HG03432 (cell line): ENCODE data around the gene PINK1.

Experiments
- ATAC-seq: cut with Tn5 transposase; IDR thresholded peaks from one replicate; pipeline ENCODE4 v1.9.1; 2021; ENCODE audit warnings: mild to moderate bottlenecking, moderate library complexity; ENCODE audit not compliant: unreplicated experiment

Gene PINK1

GRCh38 chr1:20609541-20609940, 23.7 kb upstream of the PINK1 start:
- no peak for ATAC-seq

GRCh38 chr1:20610970-20611369, 22.3 kb upstream of the PINK1 start:
- ATAC-seq, result no peak

- no peak for ATAC-seq
These were observed 21.6 kb upstream of the PINK1 start for GRCh38 chr1:20611652-20612051.

GRCh38 chr1:20612221-20612746, 21.0 kb upstream of the PINK1 start:
- ATAC-seq, result no peak

- ATAC-seq, result no peak
These were observed 19.1 kb upstream of the PINK1 start for GRCh38 chr1:20614131-20614579.

GRCh38 chr1:20615946-20616846, 17.1 kb upstream of the PINK1 start:
- ATAC-seq, result no peak

- no peak for ATAC-seq
These were observed 16.3 kb upstream of the PINK1 start for GRCh38 chr1:20616847-20617487.

GRCh38 chr1:20618550-20618949, 14.7 kb upstream of the PINK1 start:
- no peak for ATAC-seq

- no peak for ATAC-seq
These were observed 13.3 kb upstream of the PINK1 start for GRCh38 chr1:20619999-20620398.

GRCh38 chr1:20621012-20621411, 12.2 kb upstream of the PINK1 start:
- no peak for ATAC-seq

GRCh38 chr1:20624709-20625108, 8.5 kb upstream of the PINK1 start:
- ATAC-seq, result no peak

- no peak for ATAC-seq
These were observed 7.8 kb upstream of the PINK1 start for GRCh38 chr1:20625176-20626097.

GRCh38 chr1:20626098-20626427, 7.2 kb upstream of the PINK1 start:
- no peak for ATAC-seq

- no peak for ATAC-seq
These were observed 6.7 kb upstream of the PINK1 start for GRCh38 chr1:20626524-20626923.

GRCh38 chr1:20630729-20631128, 2.5 kb upstream of the PINK1 start:
- no peak for ATAC-seq

- ATAC-seq, result no peak
These were observed 872 bp upstream of the PINK1 start for GRCh38 chr1:20632386-20632785.

GRCh38 chr1:20634065-20634593, 871 bp downstream of the PINK1 start:
- ATAC-seq, result no peak

- no peak for ATAC-seq
These were observed 1.4 kb downstream of the PINK1 start for GRCh38 chr1:20634594-20635084.

- no peak for ATAC-seq
These were observed 3.6 kb downstream of the PINK1 start for GRCh38 chr1:20636785-20637347.

- ATAC-seq, result no peak
These were observed 6.9 kb downstream of the PINK1 start for GRCh38 chr1:20640183-20640597.
